Activated naive CD4-positive, alpha-beta T cell treated with anti-CD3 and anti-CD28 coated beads, Interleukin-2, amount 50 U/mL, for 24 hours (primary cell): ENCODE data around the gene PRTN3.
"Not testable (repeated sequence)": the region's sequence is repeated elsewhere in the genome, so short reads cannot be mapped to it uniquely, and the experiment has no call there.

ENCODE experiments used
- H3K27ac Mint-ChIP-seq: one replicate; pipeline ENCODE4 v1.8.0; 2021; ENCODE audit warnings: mild to moderate bottlenecking, mixed read lengths
- H3K27me3 Mint-ChIP-seq: one replicate; pipeline ENCODE4 v1.8.0; 2021; ENCODE audit warnings: mixed read lengths
- H3K36me3 Mint-ChIP-seq: one replicate; pipeline ENCODE4 v1.8.0; 2021; ENCODE audit warnings: mixed read lengths
- H3K4me1 Mint-ChIP-seq: one replicate; pipeline ENCODE4 v1.8.0; 2021; ENCODE audit warnings: mixed read lengths
- H3K4me3 Mint-ChIP-seq: one replicate; pipeline ENCODE4 v1.8.0; 2021; ENCODE audit warnings: mild to moderate bottlenecking, mixed read lengths
- H3K9me3 Mint-ChIP-seq: one replicate; pipeline ENCODE4 v1.8.0; 2021; ENCODE audit warnings: mixed read lengths

Gene PRTN3

GRCh38 chr19:844546-844971, 3.8 kb downstream of the PRTN3 start:
- no peak overlapping the region for H3K4me3 Mint-ChIP-seq
- H3K9me3 Mint-ChIP-seq = no peaks in the 10 kb centered on the region
- H3K27me3 Mint-ChIP-seq = peaks cover 24% of the 10 kb centered on the region
- H3K36me3 Mint-ChIP-seq = no peaks in the 10 kb centered on the region
- H3K27ac Mint-ChIP-seq = no peak overlapping the region
- peaks cover 4% of the 10 kb centered on the region for H3K4me1 Mint-ChIP-seq

GRCh38 chr19:845707-846521, 5.1 kb downstream of the PRTN3 start:
- no peak overlapping the region for H3K27ac Mint-ChIP-seq
- peaks cover 26% of the 10 kb centered on the region for H3K27me3 Mint-ChIP-seq
- H3K4me3 Mint-ChIP-seq = no peak overlapping the region
- no peaks in the 10 kb centered on the region for H3K9me3 Mint-ChIP-seq
- H3K36me3 Mint-ChIP-seq = no peaks in the 10 kb centered on the region
- H3K4me1 Mint-ChIP-seq = peaks cover 4% of the 10 kb centered on the region

- Mint-ChIP-seq H3K4me1 (peaks cover 4% of the 10 kb centered on the region), H3K4me3 (no peak overlapping the region), H3K27ac (no peak overlapping the region), H3K36me3 (no peaks in the 10 kb centered on the region), H3K27me3 (peaks cover 19% of the 10 kb centered on the region), H3K9me3 (no peaks in the 10 kb centered on the region)
Observed at GRCh38 chr19:848386-848921, 7.7 kb downstream of the PRTN3 start.

GRCh38 chr19:849195-849594, 8.4 kb downstream of the PRTN3 start:
- H3K9me3 Mint-ChIP-seq, H3K4me1 Mint-ChIP-seq, H3K27ac Mint-ChIP-seq, H3K36me3 Mint-ChIP-seq, H3K4me3 Mint-ChIP-seq: not testable (repeated sequence)
- peaks cover 19% of the 10 kb centered on the region for H3K27me3 Mint-ChIP-seq

- no peak overlapping the region for H3K27ac Mint-ChIP-seq
- H3K9me3 Mint-ChIP-seq = no peaks in the 10 kb centered on the region
- H3K27me3 Mint-ChIP-seq = peaks cover 15% of the 10 kb centered on the region
- no peaks in the 10 kb centered on the region for H3K36me3 Mint-ChIP-seq
- no peaks in the 10 kb centered on the region for H3K4me1 Mint-ChIP-seq
- H3K4me3 Mint-ChIP-seq = no peak overlapping the region
Observed at GRCh38 chr19:850221-850978, 9.6 kb downstream of the PRTN3 start.

- Mint-ChIP-seq H3K27ac (no peak overlapping the region), H3K9me3 (no peaks in the 10 kb centered on the region), H3K36me3 (no peaks in the 10 kb centered on the region), H3K27me3 (peaks cover 12% of the 10 kb centered on the region), H3K4me3 (no peak overlapping the region), H3K4me1 (no peaks in the 10 kb centered on the region)
Observed at GRCh38 chr19:850979-851335, 10.2 kb downstream of the PRTN3 start.

- Mint-ChIP-seq H3K4me3 (no peak within 1 kb of the TSS), H3K4me1 (no peaks in the 10 kb centered on the region), H3K36me3 (no peaks in the 10 kb centered on the region), H3K9me3 (no peaks in the 10 kb centered on the region), H3K27ac (no peak within 1 kb of the TSS), H3K27me3 (peaks cover 7% of the 10 kb centered on the region)
Observed at GRCh38 chr19:852136-853013, 11.6 kb downstream of the PRTN3 start, which contains the start of gene ELANE. Gene ELANE (plus strand): TSS chr19:852303. CDS start chr19:852329, 26 bp downstream.

GRCh38 chr19:853014-853585, 12.3 kb downstream of the PRTN3 start:
- H3K4me1 Mint-ChIP-seq = peaks cover 4% of the 10 kb centered on the region
- H3K27ac Mint-ChIP-seq = no peak overlapping the region
- H3K27me3 Mint-ChIP-seq = peaks cover 6% of the 10 kb centered on the region
- H3K9me3 Mint-ChIP-seq = no peaks in the 10 kb centered on the region
- H3K36me3 Mint-ChIP-seq = no peaks in the 10 kb centered on the region
- no peak overlapping the region for H3K4me3 Mint-ChIP-seq

GRCh38 chr19:853614-854220, 12.9 kb downstream of the PRTN3 start:
- H3K4me1 Mint-ChIP-seq = not testable (repeated sequence)

GRCh38 chr19:854549-854948, 13.8 kb downstream of the PRTN3 start:
- no peaks in the 10 kb centered on the region for H3K36me3 Mint-ChIP-seq
- peaks cover 4% of the 10 kb centered on the region for H3K4me1 Mint-ChIP-seq
- H3K4me3 Mint-ChIP-seq = no peak overlapping the region
- peaks cover 2% of the 10 kb centered on the region for H3K27me3 Mint-ChIP-seq
- no peak overlapping the region for H3K27ac Mint-ChIP-seq
- H3K9me3 Mint-ChIP-seq = no peaks in the 10 kb centered on the region

More at GRCh38 chr19:853614-854220, 12.9 kb downstream of the PRTN3 start:
- not testable (repeated sequence) for H3K36me3 Mint-ChIP-seq, H3K9me3 Mint-ChIP-seq, H3K27me3 Mint-ChIP-seq, H3K4me3 Mint-ChIP-seq, H3K27ac Mint-ChIP-seq

- peaks cover 4% of the 10 kb centered on the region for H3K4me1 Mint-ChIP-seq
- no peaks in the 10 kb centered on the region for H3K9me3 Mint-ChIP-seq
- H3K27ac Mint-ChIP-seq = no peak overlapping the region
- no peaks in the 10 kb centered on the region for H3K36me3 Mint-ChIP-seq
- no peak overlapping the region for H3K4me3 Mint-ChIP-seq
- H3K27me3 Mint-ChIP-seq = peaks cover 2% of the 10 kb centered on the region
Observed at GRCh38 chr19:855142-855541, 14.3 kb downstream of the PRTN3 start.

- Mint-ChIP-seq H3K27me3 (peaks cover 1% of the 10 kb centered on the region), H3K36me3 (no peaks in the 10 kb centered on the region), H3K9me3 (no peaks in the 10 kb centered on the region), H3K4me3 (no peak overlapping the region), H3K27ac (no peak overlapping the region), H3K4me1 (peaks cover 4% of the 10 kb centered on the region)
Observed at GRCh38 chr19:855566-856120, 14.8 kb downstream of the PRTN3 start.

GRCh38 chr19:858284-858683, 17.5 kb downstream of the PRTN3 start:
- Mint-ChIP-seq H3K4me3 (no peak overlapping the region), H3K9me3 (no peaks in the 10 kb centered on the region), H3K36me3 (no peaks in the 10 kb centered on the region), H3K4me1 (peaks cover 10% of the 10 kb centered on the region), H3K27ac (no peak overlapping the region), H3K27me3 (peaks cover 1% of the 10 kb centered on the region)
